Body of pancreas (tissue), 4 donors: ENCODE data around the gene WNK2. TPM values are rescaled to one million over a fixed set of nuclear protein-coding genes. Genes with fewer than 3 reads are reported as not detected.

ENCODE experiments used
- ATAC-seq: fragments of 150-250 bp; one replicate; pipeline ENCODE4 v1.9.1; 2016
- DNase-seq, 4 donors: peaks; one replicate each; pipeline ENCODE4 v3.0.0-alpha.2; 2019
- H3K27ac ChIP-seq, 4 donors: fragments of 200-600 bp; sonication (generic); 1 replicate in 3 of 4; 2 replicates in 1 of 4; pipeline versions ENCODE4 v1.5.1 to v1.6.1; 2016 to 2019; ENCODE audit warnings: mild to moderate bottlenecking in 1 of 4, mixed read lengths in 1 of 4, moderate library complexity in 1 of 4
- H3K27me3 ChIP-seq, 2 donors: fragments of 200-600 bp; sonication (generic); one replicate each; pipeline ENCODE4 v1.6.0; 2016; ENCODE audit warnings: mild to moderate bottlenecking in 1 of 2
- H3K36me3 ChIP-seq, 2 donors: fragments of 200-600 bp; sonication (generic); replicated peaks in 1 of 2; 2 replicates each; pipeline ENCODE4 v1.5.1; 2016; ENCODE audit warnings: low read depth in 2 of 2; ENCODE audit not compliant: insufficient read depth in 1 of 2
- H3K4me1 ChIP-seq: fragments of 200-600 bp; sonication (generic); one replicate; pipeline ENCODE4 v1.6.0; 2016
- H3K4me3 ChIP-seq, 2 donors: fragments of 200-600 bp; sonication (generic); 1 replicate in 1 of 2; 2 replicates in 1 of 2; pipeline ENCODE4 v1.5.1; 2016 to 2019
- H3K9me3 ChIP-seq, 3 donors: fragments of 200-600 bp; sonication (generic); 1 replicate in 2 of 3; 2 replicates in 1 of 3; pipeline ENCODE4 v1.5.1; 2016
- POLR2A ChIP-seq, 3 donors: fragments of 450-650 bp; IDR thresholded peaks; one replicate each; pipeline ENCODE4 v1.6.1; 2016; ENCODE audit warnings: antibody characterized with exemption in 3 of 3, mild to moderate bottlenecking in 2 of 3
- WGBS, 2 donors: methylation state at CpG; one replicate each; pipeline ENCODE4 v1.1.5; 2017; 5-methylcytosine and 5-hydroxymethylcytosine counted together
- intact Hi-C: fragments of 100-400 bp; cut with DNase I; formaldehyde crosslinking; loops from one replicate; pipeline ENCODE4 v1.15.1; 2023
- total RNA-seq, 2 donors: library from RNA; depleted of rRNA; stranded (reverse); fragments of >200 nt; gene quantifications; one replicate each; pipeline ENCODE4 v1.1.0, GENCODE V29; 2016
- TF ChIP-seq, protein P1 (sequence below), 7 experiments: fragments of 450-650 bp in 4 of 7; fragments of 200-600 bp in 3 of 7; sonication (generic) in 3 of 7; IDR thresholded peaks; one replicate each; pipeline ENCODE4 v1.5.1; 2016 to 2019; ENCODE audit warnings: antibody characterized with exemption in 7 of 7

The WNK2 gene
- total RNA-seq, 2 donors from 2014 or later: 85.4 to 173 TPM

DNA sequence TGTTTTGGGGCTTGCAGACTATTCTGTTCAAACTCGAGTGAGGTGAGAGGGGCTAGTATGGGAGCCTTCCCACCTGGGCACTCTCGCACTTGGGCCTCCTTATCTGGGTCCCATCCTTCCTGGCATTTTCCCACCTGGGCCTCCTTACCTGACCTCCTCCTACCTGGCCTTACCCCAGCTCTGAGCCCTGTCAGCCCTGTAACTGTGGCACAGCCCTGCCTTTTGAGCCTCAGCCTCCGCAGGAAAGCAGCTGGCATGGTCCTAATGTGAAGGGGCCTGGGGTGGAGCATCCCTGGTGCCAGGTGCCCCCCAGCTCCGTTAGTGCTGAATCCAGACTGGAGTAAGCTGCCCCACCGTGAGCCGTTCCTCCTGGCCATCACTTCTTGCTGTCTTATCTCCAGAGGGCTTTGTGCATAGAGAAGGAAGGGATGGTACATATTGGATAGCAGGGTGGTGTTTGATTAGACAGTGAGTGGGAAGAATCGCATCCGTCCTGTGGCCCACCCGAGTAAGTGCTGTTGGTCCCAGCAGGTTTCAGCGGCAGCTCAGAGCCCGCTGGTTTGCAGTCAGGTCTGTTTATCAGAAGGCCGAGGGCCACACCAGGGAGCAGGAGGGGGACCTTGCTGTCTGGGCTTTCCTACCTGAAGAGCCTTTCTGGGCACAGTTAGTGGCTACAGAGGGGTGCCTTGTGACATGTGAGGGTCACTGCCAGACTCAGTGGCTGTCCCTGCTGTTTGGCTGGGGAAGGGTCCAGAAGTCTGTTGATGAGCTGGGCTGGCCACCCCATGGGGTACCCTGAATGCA lies 76.5 kb downstream of the WNK2 start:
- Histone ChIP-seq H3K9me3 (no peaks in the 10 kb centered on the region), H3K36me3 (no peaks in the 10 kb centered on the region), H3K27ac (peak overlapping the region in 2 of 4 donors; percentile 6 to 72), H3K4me3 (no peak overlapping the region), H3K27me3 (no peaks in the 10 kb centered on the region), H3K4me1 (peaks cover 25% of the 10 kb centered on the region)
- TF ChIP-seq POLR2A (IDR thresholded peaks at IDR 0.05): no peak
- TF ChIP-seq, protein P1, sequence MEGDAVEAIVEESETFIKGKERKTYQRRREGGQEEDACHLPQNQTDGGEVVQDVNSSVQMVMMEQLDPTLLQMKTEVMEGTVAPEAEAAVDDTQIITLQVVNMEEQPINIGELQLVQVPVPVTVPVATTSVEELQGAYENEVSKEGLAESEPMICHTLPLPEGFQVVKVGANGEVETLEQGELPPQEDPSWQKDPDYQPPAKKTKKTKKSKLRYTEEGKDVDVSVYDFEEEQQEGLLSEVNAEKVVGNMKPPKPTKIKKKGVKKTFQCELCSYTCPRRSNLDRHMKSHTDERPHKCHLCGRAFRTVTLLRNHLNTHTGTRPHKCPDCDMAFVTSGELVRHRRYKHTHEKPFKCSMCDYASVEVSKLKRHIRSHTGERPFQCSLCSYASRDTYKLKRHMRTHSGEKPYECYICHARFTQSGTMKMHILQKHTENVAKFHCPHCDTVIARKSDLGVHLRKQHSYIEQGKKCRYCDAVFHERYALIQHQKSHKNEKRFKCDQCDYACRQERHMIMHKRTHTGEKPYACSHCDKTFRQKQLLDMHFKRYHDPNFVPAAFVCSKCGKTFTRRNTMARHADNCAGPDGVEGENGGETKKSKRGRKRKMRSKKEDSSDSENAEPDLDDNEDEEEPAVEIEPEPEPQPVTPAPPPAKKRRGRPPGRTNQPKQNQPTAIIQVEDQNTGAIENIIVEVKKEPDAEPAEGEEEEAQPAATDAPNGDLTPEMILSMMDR (IDR thresholded peaks at IDR 0.05): no peak
- DNase-seq: peak in 1 of 4 donors; percentile 5
- no peak for ATAC-seq
- intact Hi-C loops: no loop called here
- WGBS, 2 donors: 83 to 88% methylated on average over 2 to 12 of the region's 12 CpGs

DNA sequence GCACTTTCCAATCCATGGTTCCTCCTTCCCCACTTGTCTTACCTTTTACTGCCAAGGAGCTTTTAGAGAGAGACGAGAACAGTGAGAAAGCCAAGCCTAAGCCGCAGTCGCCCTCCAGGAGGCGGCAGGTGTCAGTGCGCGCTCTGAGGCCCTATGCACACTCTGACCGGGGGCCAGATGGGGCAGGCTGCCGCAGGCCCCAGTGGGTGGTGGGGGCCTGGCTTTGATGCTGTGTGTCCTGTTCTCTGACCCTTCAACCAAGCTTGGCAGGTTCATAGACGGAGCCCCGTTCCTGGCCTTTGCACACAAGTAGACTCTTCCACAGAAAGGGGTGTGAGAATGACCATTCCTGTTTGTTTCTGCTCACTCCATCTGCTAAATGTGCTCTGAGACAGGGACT lies 77.3 kb downstream of the WNK2 start:
- 83 to 89% methylated on average over 10 of the region's 10 CpGs for WGBS, 2 donors
- Histone ChIP-seq H3K36me3 (no peaks in the 10 kb centered on the region), H3K4me1 (peaks cover 25% of the 10 kb centered on the region), H3K4me3 (no peak overlapping the region), H3K9me3 (no peaks in the 10 kb centered on the region), H3K27me3 (no peaks in the 10 kb centered on the region), H3K27ac (peak overlapping the region in 3 of 4 donors; percentile 64 to 74 (median 72))
- no peak for TF ChIP-seq POLR2A (IDR thresholded peaks at IDR 0.05)
- TF ChIP-seq, protein P1 (IDR thresholded peaks at IDR 0.05): no peak
- DNase-seq (peak in 1 of 4 donors; percentile 17), ATAC-seq (no peak)
- intact Hi-C loops: no loop called here

DNA sequence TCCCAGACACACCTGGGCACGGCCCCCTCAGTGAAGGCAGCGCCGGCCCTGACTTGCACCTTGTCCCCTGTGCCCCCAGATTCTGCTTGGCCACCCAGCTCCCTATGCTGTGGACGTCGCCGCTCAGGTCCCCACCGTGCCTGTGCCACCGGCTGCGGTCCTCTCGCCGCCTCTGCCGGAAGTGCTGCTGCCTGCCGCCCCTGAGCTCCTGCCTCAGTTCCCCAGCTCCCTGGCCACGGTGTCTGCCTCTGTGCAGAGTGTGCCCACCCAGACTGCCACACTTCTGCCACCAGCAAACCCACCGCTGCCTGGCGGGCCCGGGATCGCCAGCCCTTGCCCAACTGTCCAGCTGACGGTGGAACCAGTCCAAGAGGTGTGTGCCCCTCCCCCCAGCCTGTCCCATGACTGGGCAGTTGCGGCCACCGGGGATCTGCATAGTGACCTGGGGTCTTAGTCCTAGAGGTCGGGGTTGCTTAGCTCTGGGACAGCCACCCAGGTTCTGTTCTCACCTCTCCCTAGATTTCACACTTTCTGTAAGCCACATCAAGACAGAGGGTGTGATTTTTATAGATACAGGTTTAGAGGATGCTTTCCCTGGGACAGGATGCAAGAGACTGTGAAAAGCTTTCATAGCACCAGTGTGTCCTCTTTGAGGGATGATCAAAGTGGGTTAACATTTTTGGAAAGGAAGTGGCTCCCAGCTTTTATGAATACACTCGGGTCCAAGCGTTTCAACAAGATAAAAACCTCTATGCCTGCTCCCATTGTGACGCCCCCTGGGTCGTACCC lies 78.0 kb downstream of the WNK2 start:
- 77 to 85% methylated on average over 15 to 24 of the region's 26 CpGs for WGBS, 2 donors
- no peak for ATAC-seq
- H3K27me3 ChIP-seq: no peaks in the 10 kb centered on the region
- H3K27ac ChIP-seq: peak overlapping the region in 3 of 4 donors; percentile 64 to 74 (median 72)
- H3K36me3 ChIP-seq: no peaks in the 10 kb centered on the region
- TF ChIP-seq, protein P1 (IDR thresholded peaks at IDR 0.05): no peak
- TF ChIP-seq POLR2A (IDR thresholded peaks at IDR 0.05): no peak
- peaks cover 25% of the 10 kb centered on the region for H3K4me1 ChIP-seq
- intact Hi-C loops: no loop called here
- peak in 3 of 4 donors; percentile 21 to 45 (median 28) for DNase-seq
- H3K4me3 ChIP-seq: no peak overlapping the region
- H3K9me3 ChIP-seq: no peaks in the 10 kb centered on the region

DNA sequence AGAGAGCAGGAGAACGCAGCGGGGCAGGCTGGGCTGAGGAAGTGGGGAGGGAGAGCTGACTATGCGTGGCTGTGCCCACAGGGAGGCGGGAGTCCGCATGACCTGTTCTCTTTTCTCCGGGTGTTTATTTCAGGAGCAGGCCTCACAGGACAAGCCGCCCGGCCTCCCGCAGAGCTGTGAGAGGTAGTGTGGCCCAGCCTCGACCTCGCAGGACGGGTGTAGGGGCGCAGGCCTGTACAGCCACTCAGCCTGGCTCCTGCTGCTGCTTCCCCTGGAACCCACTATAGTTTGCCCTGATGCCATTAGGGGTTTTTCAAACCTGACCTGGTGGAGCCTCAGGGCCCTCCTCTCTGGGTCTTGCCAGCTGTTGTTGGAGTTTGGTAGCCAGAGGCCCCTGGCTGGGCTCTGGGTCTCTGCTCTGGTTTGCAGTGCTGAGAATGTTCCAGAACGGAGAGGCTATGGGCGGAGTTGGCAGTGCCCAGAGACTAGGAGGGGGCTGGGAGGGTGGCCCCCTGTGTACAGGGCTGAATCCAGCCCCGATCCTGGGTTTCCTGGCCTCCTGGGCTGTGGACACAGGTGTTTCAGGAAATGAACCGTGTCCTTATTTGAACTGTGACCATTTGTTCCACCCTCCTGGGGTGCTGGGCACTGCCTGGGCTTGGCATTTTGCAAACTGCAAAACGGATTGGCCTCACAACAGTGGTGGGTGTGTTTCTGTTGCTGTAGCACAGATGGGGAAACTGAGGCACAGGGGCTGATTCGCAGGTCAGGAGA lies 78.8 kb downstream of the WNK2 start:
- H3K9me3 ChIP-seq: no peaks in the 10 kb centered on the region
- ATAC-seq (peak; percentile 80), DNase-seq (peak; percentile 24 to 80 (median 59))
- WGBS, 2 donors: 64 to 66% methylated on average over 4 to 19 of the region's 19 CpGs
- no peak overlapping the region for H3K4me3 ChIP-seq
- H3K36me3 ChIP-seq: no peaks in the 10 kb centered on the region
- H3K27ac ChIP-seq: peak overlapping the region in 3 of 4 donors; percentile 64 to 74 (median 72)
- TF ChIP-seq, protein P1 (IDR thresholded peaks at IDR 0.05): peak in 2 of 7 experiments; percentile 11 to 12
- TF ChIP-seq POLR2A (IDR thresholded peaks at IDR 0.05): no peak
- H3K27me3 ChIP-seq: no peaks in the 10 kb centered on the region
- H3K4me1 ChIP-seq: peaks cover 33% of the 10 kb centered on the region
- intact Hi-C loops: no loop called here
